ENCODE results near the gene TUBB4B.

TUBB4B gene

DNA sequence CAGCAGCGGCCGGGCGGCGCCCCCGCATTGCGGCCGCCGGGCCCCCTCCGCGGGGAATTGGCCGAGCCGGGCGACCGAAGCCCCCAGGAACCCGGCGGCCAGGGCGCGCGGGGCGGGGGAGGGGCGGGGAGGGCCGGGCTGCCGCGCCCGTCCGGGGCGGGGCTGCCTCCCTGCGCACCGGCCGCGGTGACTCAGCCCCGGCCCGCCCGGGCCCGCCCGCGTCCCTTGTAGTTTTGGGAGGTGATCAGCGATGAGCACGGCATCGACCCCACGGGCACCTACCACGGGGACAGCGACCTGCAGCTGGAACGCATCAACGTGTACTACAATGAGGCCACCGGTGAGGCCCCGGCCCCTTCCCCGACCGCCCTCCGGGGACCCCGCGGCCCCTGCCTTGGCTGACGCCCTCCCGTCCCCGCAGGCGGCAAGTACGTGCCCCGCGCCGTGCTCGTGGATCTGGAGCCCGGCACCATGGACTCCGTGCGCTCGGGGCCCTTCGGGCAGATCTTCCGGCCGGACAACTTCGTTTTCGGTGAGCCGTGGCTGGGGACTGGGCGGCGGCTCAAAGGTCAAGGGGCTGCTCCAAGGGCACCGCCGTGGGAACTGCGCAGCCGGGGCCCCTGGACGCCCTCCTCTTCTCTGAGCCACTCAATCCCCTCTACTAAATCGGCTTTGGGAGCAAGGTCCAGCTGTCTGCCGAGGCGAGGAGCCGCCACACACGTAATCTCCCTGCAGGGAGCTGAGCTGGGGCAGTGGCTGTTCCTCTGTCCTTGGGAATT, 592 bp downstream of the TUBB4B start (continued):
- TF ChIP-seq, protein P1, sequence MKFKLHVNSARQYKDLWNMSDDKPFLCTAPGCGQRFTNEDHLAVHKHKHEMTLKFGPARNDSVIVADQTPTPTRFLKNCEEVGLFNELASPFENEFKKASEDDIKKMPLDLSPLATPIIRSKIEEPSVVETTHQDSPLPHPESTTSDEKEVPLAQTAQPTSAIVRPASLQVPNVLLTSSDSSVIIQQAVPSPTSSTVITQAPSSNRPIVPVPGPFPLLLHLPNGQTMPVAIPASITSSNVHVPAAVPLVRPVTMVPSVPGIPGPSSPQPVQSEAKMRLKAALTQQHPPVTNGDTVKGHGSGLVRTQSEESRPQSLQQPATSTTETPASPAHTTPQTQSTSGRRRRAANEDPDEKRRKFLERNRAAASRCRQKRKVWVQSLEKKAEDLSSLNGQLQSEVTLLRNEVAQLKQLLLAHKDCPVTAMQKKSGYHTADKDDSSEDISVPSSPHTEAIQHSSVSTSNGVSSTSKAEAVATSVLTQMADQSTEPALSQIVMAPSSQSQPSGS (tag by site-specific recombination; IDR thresholded peaks at IDR 0.05; ENCODE audit: low read depth): no peak
- TF ChIP-seq, protein P2, sequence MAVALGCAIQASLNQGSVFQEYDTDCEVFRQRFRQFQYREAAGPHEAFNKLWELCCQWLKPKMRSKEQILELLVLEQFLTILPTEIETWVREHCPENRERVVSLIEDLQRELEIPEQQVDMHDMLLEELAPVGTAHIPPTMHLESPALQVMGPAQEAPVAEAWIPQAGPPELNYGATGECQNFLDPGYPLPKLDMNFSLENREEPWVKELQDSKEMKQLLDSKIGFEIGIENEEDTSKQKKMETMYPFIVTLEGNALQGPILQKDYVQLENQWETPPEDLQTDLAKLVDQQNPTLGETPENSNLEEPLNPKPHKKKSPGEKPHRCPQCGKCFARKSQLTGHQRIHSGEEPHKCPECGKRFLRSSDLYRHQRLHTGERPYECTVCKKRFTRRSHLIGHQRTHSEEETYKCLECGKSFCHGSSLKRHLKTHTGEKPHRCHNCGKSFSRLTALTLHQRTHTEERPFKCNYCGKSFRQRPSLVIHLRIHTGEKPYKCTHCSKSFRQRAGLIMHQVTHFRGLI (tag by site-specific recombination; IDR thresholded peaks at IDR 0.05): no peak
- TF ChIP-seq ZNF274 (IDR thresholded peaks at IDR 0.05; ENCODE audit: low read length) (no peak), ZNF274 (tag by site-specific recombination; IDR thresholded peaks at IDR 0.05; ENCODE audit: borderline replicate concordance) (no peak), ZNF560 (tag by site-specific recombination; IDR thresholded peaks at IDR 0.05; ENCODE audit: borderline replicate concordance) (no peak), ZNF24 (tag by site-specific recombination; IDR thresholded peaks at IDR 0.05) (no peak), ZNF121 (tag by site-specific recombination; IDR thresholded peaks at IDR 0.05) (no peak), ZNF239 (tag by site-specific recombination; IDR thresholded peaks at IDR 0.05) (no peak), ZNF341 (tag by site-specific recombination; IDR thresholded peaks at IDR 0.05; ENCODE audit: low read depth) (peak; percentile 47; the same call in 1 of the 2 replicates), ZNF132 (tag by site-specific recombination; IDR thresholded peaks at IDR 0.05; ENCODE audit: borderline replicate concordance) (no peak), KLF1 (tag by site-specific recombination; IDR thresholded peaks at IDR 0.05) (peak; percentile 53), PRDM1 (tag by site-specific recombination; IDR thresholded peaks at IDR 0.05) (no peak), ZNF837 (tag by site-specific recombination; IDR thresholded peaks at IDR 0.05) (no peak), ZNF140 (tag by site-specific recombination; IDR thresholded peaks at IDR 0.05) (no peak), MYNN (tag by site-specific recombination; IDR thresholded peaks at IDR 0.05; ENCODE audit: borderline replicate concordance) (no peak), ZNF48 (tag by site-specific recombination; IDR thresholded peaks at IDR 0.05) (no peak), OSR2 (tag by site-specific recombination; IDR thresholded peaks at IDR 0.05) (no peak), ZBTB7A (tag by site-specific recombination; IDR thresholded peaks at IDR 0.05; ENCODE audit: low read depth) (peak; percentile 57; the same call in 1 of the 2 replicates), ZNF391 (tag by site-specific recombination; IDR thresholded peaks at IDR 0.05; ENCODE audit: borderline replicate concordance, low read depth) (0 out of 2 replicates have a peak, but pooled peaks have one; percentile 34), ZNF292 (tag by site-specific recombination; IDR thresholded peaks at IDR 0.05; ENCODE audit: borderline replicate concordance, low read depth) (no peak)
- TF ChIP-seq, protein P3, sequence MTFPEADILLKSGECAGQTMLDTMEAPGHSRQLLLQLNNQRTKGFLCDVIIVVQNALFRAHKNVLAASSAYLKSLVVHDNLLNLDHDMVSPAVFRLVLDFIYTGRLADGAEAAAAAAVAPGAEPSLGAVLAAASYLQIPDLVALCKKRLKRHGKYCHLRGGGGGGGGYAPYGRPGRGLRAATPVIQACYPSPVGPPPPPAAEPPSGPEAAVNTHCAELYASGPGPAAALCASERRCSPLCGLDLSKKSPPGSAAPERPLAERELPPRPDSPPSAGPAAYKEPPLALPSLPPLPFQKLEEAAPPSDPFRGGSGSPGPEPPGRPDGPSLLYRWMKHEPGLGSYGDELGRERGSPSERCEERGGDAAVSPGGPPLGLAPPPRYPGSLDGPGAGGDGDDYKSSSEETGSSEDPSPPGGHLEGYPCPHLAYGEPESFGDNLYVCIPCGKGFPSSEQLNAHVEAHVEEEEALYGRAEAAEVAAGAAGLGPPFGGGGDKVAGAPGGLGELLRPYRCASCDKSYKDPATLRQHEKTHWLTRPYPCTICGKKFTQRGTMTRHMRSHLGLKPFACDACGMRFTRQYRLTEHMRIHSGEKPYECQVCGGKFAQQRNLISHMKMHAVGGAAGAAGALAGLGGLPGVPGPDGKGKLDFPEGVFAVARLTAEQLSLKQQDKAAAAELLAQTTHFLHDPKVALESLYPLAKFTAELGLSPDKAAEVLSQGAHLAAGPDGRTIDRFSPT (tag by site-specific recombination; IDR thresholded peaks at IDR 0.05): no peak; the same call in 1 of the 2 replicates
- TF ChIP-seq, protein P4, sequence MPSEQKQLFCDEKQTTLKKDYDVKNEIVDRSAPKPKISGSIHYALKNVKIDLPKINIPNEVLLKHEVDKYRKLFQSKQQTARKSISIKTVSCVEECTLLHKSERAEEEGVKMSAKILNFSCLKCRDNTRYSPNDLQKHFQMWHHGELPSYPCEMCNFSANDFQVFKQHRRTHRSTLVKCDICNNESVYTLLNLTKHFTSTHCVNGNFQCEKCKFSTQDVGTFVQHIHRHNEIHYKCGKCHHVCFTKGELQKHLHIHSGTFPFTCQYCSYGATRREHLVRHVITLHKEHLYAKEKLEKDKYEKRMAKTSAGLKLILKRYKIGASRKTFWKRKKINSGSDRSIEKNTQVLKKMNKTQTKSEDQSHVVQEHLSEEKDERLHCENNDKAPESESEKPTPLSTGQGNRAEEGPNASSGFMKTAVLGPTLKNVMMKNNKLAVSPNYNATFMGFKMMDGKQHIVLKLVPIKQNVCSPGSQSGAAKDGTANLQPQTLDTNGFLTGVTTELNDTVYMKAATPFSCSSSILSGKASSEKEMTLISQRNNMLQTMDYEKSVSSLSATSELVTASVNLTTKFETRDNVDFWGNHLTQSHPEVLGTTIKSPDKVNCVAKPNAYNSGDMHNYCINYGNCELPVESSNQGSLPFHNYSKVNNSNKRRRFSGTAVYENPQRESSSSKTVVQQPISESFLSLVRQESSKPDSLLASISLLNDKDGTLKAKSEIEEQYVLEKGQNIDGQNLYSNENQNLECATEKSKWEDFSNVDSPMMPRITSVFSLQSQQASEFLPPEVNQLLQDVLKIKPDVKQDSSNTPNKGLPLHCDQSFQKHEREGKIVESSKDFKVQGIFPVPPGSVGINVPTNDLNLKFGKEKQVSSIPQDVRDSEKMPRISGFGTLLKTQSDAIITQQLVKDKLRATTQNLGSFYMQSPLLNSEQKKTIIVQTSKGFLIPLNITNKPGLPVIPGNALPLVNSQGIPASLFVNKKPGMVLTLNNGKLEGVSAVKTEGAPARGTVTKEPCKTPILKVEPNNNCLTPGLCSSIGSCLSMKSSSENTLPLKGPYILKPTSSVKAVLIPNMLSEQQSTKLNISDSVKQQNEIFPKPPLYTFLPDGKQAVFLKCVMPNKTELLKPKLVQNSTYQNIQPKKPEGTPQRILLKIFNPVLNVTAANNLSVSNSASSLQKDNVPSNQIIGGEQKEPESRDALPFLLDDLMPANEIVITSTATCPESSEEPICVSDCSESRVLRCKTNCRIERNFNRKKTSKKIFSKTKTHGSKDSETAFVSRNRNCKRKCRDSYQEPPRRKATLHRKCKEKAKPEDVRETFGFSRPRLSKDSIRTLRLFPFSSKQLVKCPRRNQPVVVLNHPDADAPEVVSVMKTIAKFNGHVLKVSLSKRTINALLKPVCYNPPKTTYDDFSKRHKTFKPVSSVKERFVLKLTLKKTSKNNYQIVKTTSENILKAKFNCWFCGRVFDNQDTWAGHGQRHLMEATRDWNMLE (tag by site-specific recombination; conservative IDR thresholded peaks at IDR 0.05; ENCODE audit: low read depth): no peak
- TF ChIP-seq, protein P5, sequence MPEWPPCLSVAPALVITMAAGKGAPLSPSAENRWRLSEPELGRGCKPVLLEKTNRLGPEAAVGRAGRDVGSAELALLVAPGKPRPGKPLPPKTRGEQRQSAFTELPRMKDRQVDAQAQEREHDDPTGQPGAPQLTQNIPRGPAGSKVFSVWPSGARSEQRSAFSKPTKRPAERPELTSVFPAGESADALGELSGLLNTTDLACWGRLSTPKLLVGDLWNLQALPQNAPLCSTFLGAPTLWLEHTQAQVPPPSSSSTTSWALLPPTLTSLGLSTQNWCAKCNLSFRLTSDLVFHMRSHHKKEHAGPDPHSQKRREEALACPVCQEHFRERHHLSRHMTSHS (tag by site-specific recombination; IDR thresholded peaks at IDR 0.05): no peak
- TF ChIP-seq, protein P6, sequence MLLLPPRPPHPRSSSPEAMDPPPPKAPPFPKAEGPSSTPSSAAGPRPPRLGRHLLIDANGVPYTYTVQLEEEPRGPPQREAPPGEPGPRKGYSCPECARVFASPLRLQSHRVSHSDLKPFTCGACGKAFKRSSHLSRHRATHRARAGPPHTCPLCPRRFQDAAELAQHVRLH (tag by site-specific recombination; IDR thresholded peaks at IDR 0.05): no peak
- TF ChIP-seq, protein P7, sequence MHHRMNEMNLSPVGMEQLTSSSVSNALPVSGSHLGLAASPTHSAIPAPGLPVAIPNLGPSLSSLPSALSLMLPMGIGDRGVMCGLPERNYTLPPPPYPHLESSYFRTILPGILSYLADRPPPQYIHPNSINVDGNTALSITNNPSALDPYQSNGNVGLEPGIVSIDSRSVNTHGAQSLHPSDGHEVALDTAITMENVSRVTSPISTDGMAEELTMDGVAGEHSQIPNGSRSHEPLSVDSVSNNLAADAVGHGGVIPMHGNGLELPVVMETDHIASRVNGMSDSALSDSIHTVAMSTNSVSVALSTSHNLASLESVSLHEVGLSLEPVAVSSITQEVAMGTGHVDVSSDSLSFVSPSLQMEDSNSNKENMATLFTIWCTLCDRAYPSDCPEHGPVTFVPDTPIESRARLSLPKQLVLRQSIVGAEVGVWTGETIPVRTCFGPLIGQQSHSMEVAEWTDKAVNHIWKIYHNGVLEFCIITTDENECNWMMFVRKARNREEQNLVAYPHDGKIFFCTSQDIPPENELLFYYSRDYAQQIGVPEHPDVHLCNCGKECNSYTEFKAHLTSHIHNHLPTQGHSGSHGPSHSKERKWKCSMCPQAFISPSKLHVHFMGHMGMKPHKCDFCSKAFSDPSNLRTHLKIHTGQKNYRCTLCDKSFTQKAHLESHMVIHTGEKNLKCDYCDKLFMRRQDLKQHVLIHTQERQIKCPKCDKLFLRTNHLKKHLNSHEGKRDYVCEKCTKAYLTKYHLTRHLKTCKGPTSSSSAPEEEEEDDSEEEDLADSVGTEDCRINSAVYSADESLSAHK (tag by site-specific recombination; IDR thresholded peaks at IDR 0.05): no peak

All from HEK293 (cell line).